ENCODE measurements around the gene TRIM65.

DNA sequence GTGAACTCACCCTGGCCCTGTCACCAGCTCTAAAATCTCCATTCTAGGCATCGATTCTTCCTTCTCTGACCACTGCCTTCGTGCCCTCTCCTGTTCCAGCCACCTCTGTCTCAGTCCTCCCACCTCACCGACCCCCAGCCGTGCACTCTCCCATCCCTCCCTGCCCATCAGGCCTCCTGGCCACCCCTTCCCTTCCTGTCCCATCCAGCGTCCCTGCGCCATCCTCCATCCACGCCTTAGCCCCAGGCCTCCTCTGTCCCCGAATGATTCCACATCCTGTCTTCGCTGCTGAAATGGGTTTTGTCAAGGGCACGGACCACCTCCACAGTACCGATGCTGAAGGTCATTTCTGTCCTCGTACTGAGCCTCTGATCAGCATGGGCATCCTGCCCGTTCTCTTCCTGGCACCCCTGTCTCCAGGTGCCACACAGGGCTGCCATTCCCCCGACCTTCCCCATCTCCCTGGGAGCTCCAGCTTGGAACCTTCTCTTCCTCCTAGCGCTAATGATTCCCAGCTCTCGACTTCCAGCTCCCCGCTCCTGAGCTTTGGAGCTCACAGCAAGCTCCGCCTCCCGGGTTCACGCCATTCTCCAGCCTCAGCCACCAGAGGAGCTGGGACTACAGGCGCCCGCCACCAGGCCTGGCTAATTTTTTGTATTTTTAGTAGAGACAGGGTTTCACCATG is 2.6 kb downstream of the TRIM65 start:
- TF ChIP-seq, protein P1, sequence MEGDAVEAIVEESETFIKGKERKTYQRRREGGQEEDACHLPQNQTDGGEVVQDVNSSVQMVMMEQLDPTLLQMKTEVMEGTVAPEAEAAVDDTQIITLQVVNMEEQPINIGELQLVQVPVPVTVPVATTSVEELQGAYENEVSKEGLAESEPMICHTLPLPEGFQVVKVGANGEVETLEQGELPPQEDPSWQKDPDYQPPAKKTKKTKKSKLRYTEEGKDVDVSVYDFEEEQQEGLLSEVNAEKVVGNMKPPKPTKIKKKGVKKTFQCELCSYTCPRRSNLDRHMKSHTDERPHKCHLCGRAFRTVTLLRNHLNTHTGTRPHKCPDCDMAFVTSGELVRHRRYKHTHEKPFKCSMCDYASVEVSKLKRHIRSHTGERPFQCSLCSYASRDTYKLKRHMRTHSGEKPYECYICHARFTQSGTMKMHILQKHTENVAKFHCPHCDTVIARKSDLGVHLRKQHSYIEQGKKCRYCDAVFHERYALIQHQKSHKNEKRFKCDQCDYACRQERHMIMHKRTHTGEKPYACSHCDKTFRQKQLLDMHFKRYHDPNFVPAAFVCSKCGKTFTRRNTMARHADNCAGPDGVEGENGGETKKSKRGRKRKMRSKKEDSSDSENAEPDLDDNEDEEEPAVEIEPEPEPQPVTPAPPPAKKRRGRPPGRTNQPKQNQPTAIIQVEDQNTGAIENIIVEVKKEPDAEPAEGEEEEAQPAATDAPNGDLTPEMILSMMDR (IDR thresholded peaks at IDR 0.05), result no peak
- TF ChIP-seq POLR2A (IDR thresholded peaks at IDR 0.05), result no peak

Measured in right lobe of liver (tissue), 4 donors.